Measurements from ENCODE around the gene FKBP5.

FKBP5 gene

DNA sequence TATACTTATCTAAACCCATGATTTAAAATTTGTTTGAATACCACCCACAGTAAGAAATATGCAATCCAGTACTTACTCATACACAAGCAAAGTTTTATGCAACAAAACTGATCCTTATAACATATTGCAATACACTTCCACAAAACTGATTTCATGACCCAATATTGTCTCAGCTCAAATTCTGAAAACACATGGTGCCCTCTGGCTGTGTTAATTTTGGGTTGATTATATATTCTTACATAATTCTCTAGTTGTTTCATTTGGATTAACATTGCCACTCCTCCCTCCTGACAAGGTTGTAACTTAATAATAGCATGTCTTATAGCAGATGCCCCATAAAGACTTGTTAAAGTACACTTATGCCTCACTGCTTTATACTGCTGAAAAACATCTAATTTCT lies 103.1 kb downstream of the FKBP5 start:
- no peak for DNase-seq (ENCODE audit: low read depth)
- H3K4me3 ChIP-seq (ENCODE audit: low read depth, low read length): no peak overlapping the region
- TF ChIP-seq, protein P1, sequence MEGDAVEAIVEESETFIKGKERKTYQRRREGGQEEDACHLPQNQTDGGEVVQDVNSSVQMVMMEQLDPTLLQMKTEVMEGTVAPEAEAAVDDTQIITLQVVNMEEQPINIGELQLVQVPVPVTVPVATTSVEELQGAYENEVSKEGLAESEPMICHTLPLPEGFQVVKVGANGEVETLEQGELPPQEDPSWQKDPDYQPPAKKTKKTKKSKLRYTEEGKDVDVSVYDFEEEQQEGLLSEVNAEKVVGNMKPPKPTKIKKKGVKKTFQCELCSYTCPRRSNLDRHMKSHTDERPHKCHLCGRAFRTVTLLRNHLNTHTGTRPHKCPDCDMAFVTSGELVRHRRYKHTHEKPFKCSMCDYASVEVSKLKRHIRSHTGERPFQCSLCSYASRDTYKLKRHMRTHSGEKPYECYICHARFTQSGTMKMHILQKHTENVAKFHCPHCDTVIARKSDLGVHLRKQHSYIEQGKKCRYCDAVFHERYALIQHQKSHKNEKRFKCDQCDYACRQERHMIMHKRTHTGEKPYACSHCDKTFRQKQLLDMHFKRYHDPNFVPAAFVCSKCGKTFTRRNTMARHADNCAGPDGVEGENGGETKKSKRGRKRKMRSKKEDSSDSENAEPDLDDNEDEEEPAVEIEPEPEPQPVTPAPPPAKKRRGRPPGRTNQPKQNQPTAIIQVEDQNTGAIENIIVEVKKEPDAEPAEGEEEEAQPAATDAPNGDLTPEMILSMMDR (conservative IDR thresholded peaks at IDR 0.05; ENCODE audit: low read depth, low read length): no peak

DNA sequence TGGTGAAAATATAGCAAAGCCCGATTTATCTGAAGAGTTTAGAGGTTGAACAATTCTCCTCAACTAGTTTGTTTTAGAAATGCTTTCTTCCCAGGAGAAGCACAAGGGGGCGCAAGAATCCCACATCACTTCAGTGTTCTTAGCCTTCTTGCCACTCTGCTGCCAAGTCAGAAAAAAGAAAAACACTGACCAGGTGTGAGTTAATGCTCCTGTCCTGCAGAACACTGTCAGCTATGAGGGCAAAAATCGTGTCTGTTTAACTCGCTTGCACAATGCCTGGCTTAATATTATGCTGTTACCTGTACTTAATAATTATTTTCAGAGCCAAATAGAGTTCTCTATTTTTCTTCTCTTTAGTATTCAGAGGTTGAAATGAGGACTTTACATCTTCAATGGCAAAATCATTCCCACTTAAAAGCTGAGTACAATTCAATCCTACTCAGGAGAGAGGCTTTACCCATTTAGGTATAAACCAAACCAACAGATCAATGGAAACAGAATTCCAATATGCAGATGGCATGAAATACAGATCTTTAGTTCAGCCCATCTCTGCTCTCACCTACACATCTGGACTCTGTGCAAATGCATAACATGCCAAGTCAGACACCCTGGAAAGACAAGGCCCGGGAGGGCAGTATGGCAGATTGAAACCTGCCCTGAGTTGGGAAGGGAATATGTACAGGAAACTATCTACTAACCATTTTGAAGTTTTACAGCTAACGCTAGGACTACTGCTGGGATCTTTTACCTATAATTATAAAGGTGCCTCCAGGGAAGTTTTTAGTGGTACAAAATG lies 104.6 kb downstream of the FKBP5 start:
- peak; percentile 88 for DNase-seq (ENCODE audit: low read depth)
- TF ChIP-seq, protein P1 (conservative IDR thresholded peaks at IDR 0.05; ENCODE audit: low read depth, low read length): peak; percentile 81

DNA sequence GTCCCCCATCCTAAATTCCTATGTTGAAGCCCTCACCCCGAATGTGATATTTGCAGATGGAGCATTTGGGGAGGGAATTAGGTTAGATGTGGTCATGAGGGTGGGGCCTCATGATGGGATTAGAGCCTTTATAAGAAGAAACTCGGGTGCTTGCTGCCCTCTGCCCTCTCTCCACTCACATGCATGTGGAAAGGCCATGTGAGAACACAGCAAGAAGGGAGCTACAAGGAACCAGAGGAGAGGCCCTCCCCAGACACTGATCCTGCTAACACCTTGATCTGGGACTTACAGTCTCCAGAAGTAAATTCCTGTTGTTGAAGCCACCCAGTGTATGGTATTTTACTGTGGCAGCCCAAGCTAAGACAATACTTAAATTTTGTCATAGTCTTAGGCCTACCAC lies 106.4 kb downstream of the FKBP5 start:
- no peak overlapping the region for H3K4me3 ChIP-seq (ENCODE audit: low read depth, low read length)
- TF ChIP-seq, protein P1 (conservative IDR thresholded peaks at IDR 0.05; ENCODE audit: low read depth, low read length): no peak
- no peak for DNase-seq (ENCODE audit: low read depth)

More for the DNA sequence above, 104.6 kb downstream of the FKBP5 start:
- H3K4me3 ChIP-seq (ENCODE audit: low read depth, low read length): no peak overlapping the region

DNA sequence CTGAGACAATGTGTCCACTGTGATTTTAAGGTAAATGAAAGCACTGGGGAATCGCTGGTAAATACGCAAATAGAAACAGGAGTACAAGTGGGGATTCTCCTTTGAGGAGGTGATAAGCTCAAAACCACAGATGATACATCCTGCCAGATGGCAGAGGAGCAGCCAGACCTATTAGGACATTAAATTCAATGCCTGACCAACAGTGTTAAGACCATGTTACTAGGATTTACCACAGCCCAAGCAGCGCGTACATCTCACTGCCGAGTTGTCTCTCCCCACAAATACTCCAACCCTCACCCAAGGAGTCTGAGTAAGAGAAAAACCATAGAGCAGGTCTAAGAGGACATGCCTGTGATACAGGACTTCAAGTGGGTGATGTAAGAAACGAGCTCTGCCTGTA lies 107.1 kb downstream of the FKBP5 start:
- peak; percentile 69 for DNase-seq (ENCODE audit: low read depth)
- TF ChIP-seq, protein P1 (conservative IDR thresholded peaks at IDR 0.05; ENCODE audit: low read depth, low read length): no peak
- no peak overlapping the region for H3K4me3 ChIP-seq (ENCODE audit: low read depth, low read length)

DNA sequence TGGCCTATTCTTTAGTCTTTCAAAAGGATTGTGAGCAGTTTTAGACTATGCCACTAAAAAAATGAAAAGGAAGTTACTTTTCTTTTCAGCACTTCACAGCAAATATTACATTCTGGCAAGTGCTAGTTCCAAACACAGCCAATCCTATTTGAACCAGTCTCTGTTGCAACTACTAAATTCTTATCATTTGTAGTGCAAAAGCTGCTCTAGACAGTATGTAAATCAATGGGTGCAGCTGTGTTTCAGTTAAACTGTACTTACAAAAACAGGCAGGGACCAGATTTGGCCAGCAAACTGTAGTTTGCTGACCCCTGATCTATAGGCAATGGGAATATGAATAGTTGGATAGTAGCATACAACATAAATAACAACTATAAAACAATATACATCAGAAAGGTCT lies 107.9 kb downstream of the FKBP5 start:
- TF ChIP-seq, protein P1 (conservative IDR thresholded peaks at IDR 0.05; ENCODE audit: low read depth, low read length): no peak
- H3K4me3 ChIP-seq (ENCODE audit: low read depth, low read length): no peak overlapping the region
- DNase-seq (ENCODE audit: low read depth): no peak

DNA sequence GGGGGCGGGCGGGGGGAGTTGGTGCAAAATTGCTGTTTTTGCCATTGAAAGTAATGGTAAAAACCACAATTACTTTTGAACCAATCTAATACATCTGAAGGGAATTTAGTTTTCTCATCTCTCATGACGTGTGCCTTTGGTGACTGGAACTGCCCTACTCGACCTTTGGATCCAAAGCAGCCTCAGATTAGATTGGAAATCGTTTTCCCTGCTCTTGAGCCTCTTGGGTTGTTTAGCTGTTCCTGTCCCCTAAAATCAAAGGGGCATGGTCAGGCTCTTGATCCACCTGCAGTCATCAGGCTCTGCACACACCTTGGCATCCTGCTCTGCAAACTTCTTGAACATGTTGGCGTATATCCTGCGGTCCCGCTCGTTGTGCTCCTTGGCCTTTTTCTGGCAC lies 112.0 kb downstream of the FKBP5 start:
- TF ChIP-seq, protein P1 (conservative IDR thresholded peaks at IDR 0.05; ENCODE audit: low read depth, low read length): no peak
- DNase-seq (ENCODE audit: low read depth): no peak
- H3K4me3 ChIP-seq (ENCODE audit: low read depth, low read length): no peak overlapping the region
